Keratinocyte (primary cell): Measurements from ENCODE around the gene STK33. TPM values are rescaled to one million over a fixed set of nuclear protein-coding genes. Genes with fewer than 3 reads are reported as not detected.

Source experiments
- DNase-seq: peaks from one replicate; pipeline ENCODE4 v3.0.0-alpha.2; 2011; ENCODE audit warnings: low read depth, missing footprints, low spot score
- FAIRE-seq: peaks from 2 replicates; lab custom pipeline; 2011; peaks lifted over from hg19 to GRCh38; lab: Jason Lieb, UNC
- H2AFZ ChIP-seq: 2 replicates; pipeline ENCODE4 v1.6.0; 2012; ENCODE audit warnings: low read length, control low read depth, inconsistent platforms; ENCODE audit not compliant: control insufficient read depth
- H3K27ac ChIP-seq: 2 replicates; pipeline ENCODE4 v1.5.1; 2011; ENCODE audit warnings: low read length; ENCODE audit not compliant: control insufficient read depth, insufficient read depth
- H3K27me3 ChIP-seq: 3 replicates; pipeline ENCODE4 v1.6.0; 2011; ENCODE audit warnings: low read length; ENCODE audit not compliant: control insufficient read depth, insufficient read depth; ENCODE audit errors: extremely low read depth
- H3K36me3 ChIP-seq, 2 experiments: 2 replicates in 1 of 2; 3 replicates in 1 of 2; pipeline ENCODE4 v1.5.1; 2011; ENCODE audit warnings: low read length in 2 of 2, mild to moderate bottlenecking in 1 of 2; ENCODE audit not compliant: control insufficient read depth in 2 of 2, insufficient read depth in 2 of 2; ENCODE audit errors: extremely low read depth in 1 of 2
- H3K4me1 ChIP-seq: 3 replicates; pipeline ENCODE4 v1.5.1; 2011; ENCODE audit warnings: low read length; ENCODE audit not compliant: control insufficient read depth, insufficient read depth; ENCODE audit errors: extremely low read depth
- H3K4me2 ChIP-seq: 3 replicates; pipeline ENCODE4 v1.6.0; 2011; ENCODE audit warnings: low read depth, low read length; ENCODE audit not compliant: control insufficient read depth, insufficient read depth; ENCODE audit errors: extremely low read depth
- H3K4me3 ChIP-seq, 3 experiments: fragments of 200-600 bp in 1 of 3; sonication (generic) in 1 of 3; 2 replicates in 2 of 3; 3 replicates in 1 of 3; pipeline ENCODE4 v1.5.1; 2011 to 2016; ENCODE audit warnings: low read length in 3 of 3, mild to moderate bottlenecking in 3 of 3, control low read depth in 2 of 3, inconsistent platforms in 1 of 3, low read depth in 1 of 3, mixed read lengths in 1 of 3, mixed run types in 1 of 3, moderate library complexity in 1 of 3; ENCODE audit not compliant: control insufficient read depth in 2 of 3, insufficient read depth in 2 of 3; ENCODE audit errors: extremely low read depth in 1 of 3
- H3K79me2 ChIP-seq: 2 replicates; pipeline ENCODE4 v1.6.0; 2012; ENCODE audit warnings: low read length; ENCODE audit not compliant: control insufficient read depth, insufficient read depth
- H3K9ac ChIP-seq: 3 replicates; pipeline ENCODE4 v1.6.0; 2011; ENCODE audit warnings: low read length; ENCODE audit not compliant: control insufficient read depth, insufficient read depth; ENCODE audit errors: extremely low read depth
- H3K9me1 ChIP-seq: 3 replicates; pipeline ENCODE4 v1.6.0; 2011; ENCODE audit warnings: low read length; ENCODE audit not compliant: control insufficient read depth, insufficient read depth; ENCODE audit errors: extremely low read depth
- H3K9me3 ChIP-seq: 2 replicates; pipeline ENCODE4 v1.5.1; 2012; ENCODE audit warnings: low read depth, low read length; ENCODE audit not compliant: control insufficient read depth
- H4K20me1 ChIP-seq: 3 replicates; pipeline ENCODE4 v1.6.0; 2011; ENCODE audit warnings: low read length; ENCODE audit not compliant: control insufficient read depth, insufficient read depth; ENCODE audit errors: extremely low read depth
- EZH2 ChIP-seq: IDR thresholded peaks from one replicate; pipeline ENCODE4 v1.6.1; 2012; ENCODE audit warnings: inconsistent platforms, mild to moderate bottlenecking, low read length, moderate library complexity
- dilution Hi-C: fragments of 300-500 bp; cut with MboI; formaldehyde crosslinking; loops from one replicate; pipeline ENCODE4 v1.7.0; 2020; ENCODE audit warnings: low sequenced_read_pairs; ENCODE audit not compliant: extremely low pct_ligation_motif_present
- polyA plus RNA-seq, 5 experiments: library from polyadenylated mRNA; depleted of rRNA in 3 of 5; stranded (reverse) in 3 of 5; stranded (forward) in 1 of 5; unstranded in 1 of 5; fragments of >200 nt; gene quantifications; 1 replicate in 1 of 5; 2 replicates in 3 of 5; 3 replicates in 1 of 5; pipeline versions ENCODE4 v1.2.1 to v1.2.3, GENCODE V29; 2011 to 2012; ENCODE audit warnings: missing spikeins in 2 of 5, low read depth in 1 of 5, low replicate concordance in 1 of 5
- TF ChIP-seq, protein P1 (sequence below), 3 experiments: IDR thresholded peaks in 1 of 3; conservative IDR thresholded peaks in 1 of 3; optimal IDR thresholded peaks in 1 of 3; 2 replicates in 2 of 3; 3 replicates in 1 of 3; pipeline versions ENCODE3 to v1.5.1; 2011; ENCODE audit warnings: low read length in 3 of 3, mild to moderate bottlenecking in 3 of 3, moderate library complexity in 2 of 3, control low read depth in 1 of 3, inconsistent platforms in 1 of 3; ENCODE audit not compliant: insufficient read depth in 2 of 3; ENCODE audit errors: extremely low read depth in 1 of 3

The STK33 gene
- polyA plus RNA-seq, 1 donor (not counting 4 experiments of a cell fraction or from before 2014, with no cell fraction given) = 0.05 TPM

DNA sequence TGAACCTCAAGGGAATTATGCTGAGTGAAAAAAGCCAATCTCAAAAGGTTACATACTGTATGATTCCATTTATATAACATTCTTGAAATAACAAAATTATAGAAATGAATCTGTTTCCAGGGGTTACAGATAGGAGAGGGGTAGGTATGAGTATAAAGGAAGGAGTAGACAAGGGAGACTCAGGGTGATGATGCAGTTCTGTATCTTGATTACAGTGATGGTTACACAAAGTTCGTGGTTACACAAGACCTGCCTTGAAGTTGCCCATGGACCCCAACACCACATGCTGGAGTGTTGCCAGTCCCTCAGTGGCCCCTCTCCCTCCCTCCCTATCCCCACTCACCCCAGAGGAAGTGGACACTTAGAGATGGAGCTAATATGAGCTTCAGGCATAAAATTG, 20.3 kb downstream of the STK33 start:
- H3K4me1 ChIP-seq = no peaks in the 10 kb centered on the region
- dilution Hi-C loops = loop anchor here (25.0 kb wide), 1 partner anchor 361 kb away; no protein-coding TSS in a partner anchor
- H3K36me3 ChIP-seq = no peaks in the 10 kb centered on the region
- no peak overlapping the region for H3K9ac ChIP-seq
- no peak overlapping the region for H3K4me3 ChIP-seq
- TF ChIP-seq EZH2 = no peak
- DNase-seq (no peak), FAIRE-seq (no peak)
- no peak overlapping the region for H3K4me2 ChIP-seq
- no peak overlapping the region for H2AFZ ChIP-seq
- H3K9me3 ChIP-seq = no peaks in the 10 kb centered on the region
- H3K27me3 ChIP-seq = no peaks in the 10 kb centered on the region
- H4K20me1 ChIP-seq = no peaks in the 10 kb centered on the region
- no peak overlapping the region for H3K27ac ChIP-seq
- no peaks in the 10 kb centered on the region for H3K9me1 ChIP-seq
- no peaks in the 10 kb centered on the region for H3K79me2 ChIP-seq

DNA sequence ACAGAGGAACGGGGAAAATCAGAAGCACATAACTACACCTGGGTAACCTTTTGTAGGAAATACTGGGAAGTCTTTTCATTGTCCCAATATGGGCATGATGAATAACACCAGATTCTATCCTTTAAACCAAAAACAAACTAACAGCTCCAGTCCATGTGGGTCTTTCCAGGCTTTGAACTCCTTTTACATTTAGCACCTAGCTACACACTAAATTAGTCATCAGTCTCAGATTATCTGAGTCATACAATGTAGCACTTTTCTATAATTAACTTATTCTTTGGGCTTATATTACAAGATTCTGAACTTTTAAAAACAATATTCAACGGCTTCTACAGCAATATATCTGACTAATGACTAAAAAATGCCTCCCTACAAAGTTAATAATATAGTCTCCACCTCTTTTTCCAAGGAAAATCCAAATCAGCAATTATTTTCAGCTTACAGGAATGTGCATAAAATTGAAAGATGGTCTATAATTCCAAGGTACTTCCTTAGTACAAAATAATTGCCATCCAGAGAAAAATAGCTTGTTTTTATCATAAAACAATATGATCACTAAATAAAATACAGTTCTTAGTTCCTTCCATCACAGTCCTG, 26.3 kb downstream of the STK33 start:
- H3K4me2 ChIP-seq = peak overlapping the region; percentile 10
- DNase-seq = peak; percentile 15
- no peaks in the 10 kb centered on the region for H3K36me3 ChIP-seq
- no peak overlapping the region for H2AFZ ChIP-seq
- no peak overlapping the region for H3K4me3 ChIP-seq
- no peak overlapping the region for H3K27ac ChIP-seq
- no peaks in the 10 kb centered on the region for H3K9me3 ChIP-seq
- H3K9me1 ChIP-seq = no peaks in the 10 kb centered on the region
- no peaks in the 10 kb centered on the region for H3K27me3 ChIP-seq
- no peak overlapping the region for H3K9ac ChIP-seq
- dilution Hi-C loops = loop anchor here (25.0 kb wide), 1 partner anchor 355 kb away; no protein-coding TSS in a partner anchor
- H3K79me2 ChIP-seq = no peaks in the 10 kb centered on the region
- FAIRE-seq = no peak
- no peaks in the 10 kb centered on the region for H4K20me1 ChIP-seq
- TF ChIP-seq, protein P1, sequence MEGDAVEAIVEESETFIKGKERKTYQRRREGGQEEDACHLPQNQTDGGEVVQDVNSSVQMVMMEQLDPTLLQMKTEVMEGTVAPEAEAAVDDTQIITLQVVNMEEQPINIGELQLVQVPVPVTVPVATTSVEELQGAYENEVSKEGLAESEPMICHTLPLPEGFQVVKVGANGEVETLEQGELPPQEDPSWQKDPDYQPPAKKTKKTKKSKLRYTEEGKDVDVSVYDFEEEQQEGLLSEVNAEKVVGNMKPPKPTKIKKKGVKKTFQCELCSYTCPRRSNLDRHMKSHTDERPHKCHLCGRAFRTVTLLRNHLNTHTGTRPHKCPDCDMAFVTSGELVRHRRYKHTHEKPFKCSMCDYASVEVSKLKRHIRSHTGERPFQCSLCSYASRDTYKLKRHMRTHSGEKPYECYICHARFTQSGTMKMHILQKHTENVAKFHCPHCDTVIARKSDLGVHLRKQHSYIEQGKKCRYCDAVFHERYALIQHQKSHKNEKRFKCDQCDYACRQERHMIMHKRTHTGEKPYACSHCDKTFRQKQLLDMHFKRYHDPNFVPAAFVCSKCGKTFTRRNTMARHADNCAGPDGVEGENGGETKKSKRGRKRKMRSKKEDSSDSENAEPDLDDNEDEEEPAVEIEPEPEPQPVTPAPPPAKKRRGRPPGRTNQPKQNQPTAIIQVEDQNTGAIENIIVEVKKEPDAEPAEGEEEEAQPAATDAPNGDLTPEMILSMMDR (optimal IDR thresholded peaks at IDR 0.05 in 1 of 3, IDR thresholded peaks at IDR 0.05 in 1 of 3, conservative IDR thresholded peaks at IDR 0.05 in 1 of 3; ENCODE audit: extremely low read depth in 1 of 3, insufficient read depth in 2 of 3, low read length in 3 of 3) = no peak
- TF ChIP-seq EZH2 = no peak
- peaks cover 13% of the 10 kb centered on the region for H3K4me1 ChIP-seq
